ENCODE results near the gene TMOD2. TPM values are rescaled to one million over a fixed set of nuclear protein-coding genes. Genes with fewer than 3 reads are reported as not detected.

The TMOD2 gene
- polyA plus RNA-seq, 1 donor (not counting 4 experiments of a cell fraction or from before 2014, with no cell fraction given), result 5.2 TPM

GRCh38 chr15:51793521-51794305 is 42.3 kb downstream of the TMOD2 start:
- Histone ChIP-seq H3K9me3 (ENCODE audit: control insufficient read depth, low read depth, low read length) (no peaks in the 10 kb centered on the region), H4K20me1 (ENCODE audit: control insufficient read depth, extremely low read depth, insufficient read depth, low read length) (no peaks in the 10 kb centered on the region), H3K4me1 (ENCODE audit: control insufficient read depth, extremely low read depth, insufficient read depth, low read length) (no peaks in the 10 kb centered on the region), H3K27me3 (ENCODE audit: control insufficient read depth, extremely low read depth, insufficient read depth, low read length) (no peaks in the 10 kb centered on the region), H2AFZ (ENCODE audit: control insufficient read depth, low read length) (no peak overlapping the region), H3K9me1 (ENCODE audit: control insufficient read depth, extremely low read depth, insufficient read depth, low read length) (no peaks in the 10 kb centered on the region), H3K79me2 (ENCODE audit: control insufficient read depth, insufficient read depth, low read length) (no peaks in the 10 kb centered on the region), H3K4me2 (ENCODE audit: control insufficient read depth, extremely low read depth, insufficient read depth, low read depth, low read length) (no peak overlapping the region), H3K9ac (ENCODE audit: control insufficient read depth, extremely low read depth, insufficient read depth, low read length) (no peak overlapping the region), H3K36me3 (ENCODE audit: control insufficient read depth in 2 of 2, extremely low read depth in 1 of 2, insufficient read depth in 2 of 2, low read length in 2 of 2) (no peaks in the 10 kb centered on the region), H3K4me3 (ENCODE audit: control insufficient read depth in 2 of 3, extremely low read depth in 1 of 3, insufficient read depth in 2 of 3, low read depth in 1 of 3, low read length in 3 of 3) (no peak overlapping the region), H3K27ac (ENCODE audit: control insufficient read depth, insufficient read depth, low read length) (no peak overlapping the region)
- DNase-seq (ENCODE audit: low read depth, low spot score) (no peak), FAIRE-seq (no peak)
- dilution Hi-C loops (cut with MboI; ENCODE audit: extremely low pct_ligation_motif_present, low sequenced_read_pairs), result no loop called here
- TF ChIP-seq EZH2 (IDR thresholded peaks at IDR 0.05; ENCODE audit: low read length), result no peak
- no peak for TF ChIP-seq CTCF (optimal IDR thresholded peaks at IDR 0.05 in 1 of 3, IDR thresholded peaks at IDR 0.05 in 1 of 3, conservative IDR thresholded peaks at IDR 0.05 in 1 of 3; ENCODE audit: extremely low read depth in 1 of 3, insufficient read depth in 2 of 3, low read length in 3 of 3)

- no peaks in the 10 kb centered on the region for H3K79me2 ChIP-seq (ENCODE audit: control insufficient read depth, insufficient read depth, low read length)
- peaks cover 2% of the 10 kb centered on the region for H3K4me1 ChIP-seq (ENCODE audit: control insufficient read depth, extremely low read depth, insufficient read depth, low read length)
- no peak overlapping the region for H3K9ac ChIP-seq (ENCODE audit: control insufficient read depth, extremely low read depth, insufficient read depth, low read length)
- no peak overlapping the region for H3K4me3 ChIP-seq (ENCODE audit: control insufficient read depth in 2 of 3, extremely low read depth in 1 of 3, insufficient read depth in 2 of 3, low read depth in 1 of 3, low read length in 3 of 3)
- no peaks in the 10 kb centered on the region for H3K27me3 ChIP-seq (ENCODE audit: control insufficient read depth, extremely low read depth, insufficient read depth, low read length)
- H3K9me3 ChIP-seq (ENCODE audit: control insufficient read depth, low read depth, low read length), result no peaks in the 10 kb centered on the region
- no peaks in the 10 kb centered on the region for H3K9me1 ChIP-seq (ENCODE audit: control insufficient read depth, extremely low read depth, insufficient read depth, low read length)
- no peak for TF ChIP-seq CTCF (optimal IDR thresholded peaks at IDR 0.05 in 1 of 3, IDR thresholded peaks at IDR 0.05 in 1 of 3, conservative IDR thresholded peaks at IDR 0.05 in 1 of 3; ENCODE audit: extremely low read depth in 1 of 3, insufficient read depth in 2 of 3, low read length in 3 of 3)
- no peak for TF ChIP-seq EZH2 (IDR thresholded peaks at IDR 0.05; ENCODE audit: low read length)
- no peak overlapping the region for H3K27ac ChIP-seq (ENCODE audit: control insufficient read depth, insufficient read depth, low read length)
- dilution Hi-C loops (cut with MboI; ENCODE audit: extremely low pct_ligation_motif_present, low sequenced_read_pairs), result no loop called here
- no peaks in the 10 kb centered on the region for H4K20me1 ChIP-seq (ENCODE audit: control insufficient read depth, extremely low read depth, insufficient read depth, low read length)
- H3K36me3 ChIP-seq (ENCODE audit: control insufficient read depth in 2 of 2, extremely low read depth in 1 of 2, insufficient read depth in 2 of 2, low read length in 2 of 2), result no peaks in the 10 kb centered on the region
- no peak for DNase-seq (ENCODE audit: low read depth, low spot score)
- no peak overlapping the region for H3K4me2 ChIP-seq (ENCODE audit: control insufficient read depth, extremely low read depth, insufficient read depth, low read depth, low read length)
- no peak for FAIRE-seq
- no peak overlapping the region for H2AFZ ChIP-seq (ENCODE audit: control insufficient read depth, low read length)
Measured at GRCh38 chr15:51796847-51797401, 45.5 kb downstream of the TMOD2 start.
